Thyroid gland (tissue), 4 donors: ENCODE results near the gene CLASP1.

Experiments used
- POLR2A ChIP-seq, 2 donors: fragments of 450-650 bp; IDR thresholded peaks; one replicate each; pipeline ENCODE4 v1.6.1; 2017; ENCODE audit warnings: antibody characterized with exemption in 2 of 2, mild to moderate bottlenecking in 2 of 2, moderate library complexity in 1 of 2
- TF ChIP-seq, protein P1 (sequence below), 6 experiments: fragments of 200-600 bp in 3 of 6; fragments of 450-650 bp in 3 of 6; sonication (generic) in 3 of 6; IDR thresholded peaks; one replicate each; pipeline ENCODE4 v1.5.1; 2016 to 2019; ENCODE audit warnings: antibody characterized with exemption in 6 of 6, mild to moderate bottlenecking in 2 of 6, inconsistent platforms in 1 of 6, moderate library complexity in 1 of 6

DNA sequence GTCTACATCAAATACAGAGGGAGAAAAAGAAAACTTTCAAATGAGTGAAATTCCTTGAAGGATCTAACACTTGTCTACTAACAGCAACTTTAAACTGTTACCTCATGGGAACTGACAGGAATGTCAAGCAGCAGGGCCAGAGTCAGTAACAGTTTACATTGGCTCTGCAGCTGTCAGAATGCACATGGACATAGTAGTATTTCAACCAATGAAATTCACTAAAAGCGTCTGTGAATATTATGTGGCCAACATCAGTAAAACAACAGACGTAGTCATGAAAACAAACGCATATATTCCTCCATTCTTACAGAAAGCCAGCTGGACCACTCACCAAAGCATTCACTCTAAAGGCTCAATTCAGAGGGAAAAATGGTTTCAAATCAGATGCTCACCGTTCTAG lies 197.9 kb downstream of the CLASP1 start:
- TF ChIP-seq, protein P1, sequence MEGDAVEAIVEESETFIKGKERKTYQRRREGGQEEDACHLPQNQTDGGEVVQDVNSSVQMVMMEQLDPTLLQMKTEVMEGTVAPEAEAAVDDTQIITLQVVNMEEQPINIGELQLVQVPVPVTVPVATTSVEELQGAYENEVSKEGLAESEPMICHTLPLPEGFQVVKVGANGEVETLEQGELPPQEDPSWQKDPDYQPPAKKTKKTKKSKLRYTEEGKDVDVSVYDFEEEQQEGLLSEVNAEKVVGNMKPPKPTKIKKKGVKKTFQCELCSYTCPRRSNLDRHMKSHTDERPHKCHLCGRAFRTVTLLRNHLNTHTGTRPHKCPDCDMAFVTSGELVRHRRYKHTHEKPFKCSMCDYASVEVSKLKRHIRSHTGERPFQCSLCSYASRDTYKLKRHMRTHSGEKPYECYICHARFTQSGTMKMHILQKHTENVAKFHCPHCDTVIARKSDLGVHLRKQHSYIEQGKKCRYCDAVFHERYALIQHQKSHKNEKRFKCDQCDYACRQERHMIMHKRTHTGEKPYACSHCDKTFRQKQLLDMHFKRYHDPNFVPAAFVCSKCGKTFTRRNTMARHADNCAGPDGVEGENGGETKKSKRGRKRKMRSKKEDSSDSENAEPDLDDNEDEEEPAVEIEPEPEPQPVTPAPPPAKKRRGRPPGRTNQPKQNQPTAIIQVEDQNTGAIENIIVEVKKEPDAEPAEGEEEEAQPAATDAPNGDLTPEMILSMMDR (IDR thresholded peaks at IDR 0.05) = no peak
- no peak for TF ChIP-seq POLR2A (IDR thresholded peaks at IDR 0.05)
